GM23338 (cell line): Measurements from ENCODE around the gene BRDT. TPM values are rescaled to one million over a fixed set of nuclear protein-coding genes. Genes with fewer than 3 reads are reported as not detected.
A peak's percentile ranks its signal among the peaks of the same experiment; 100 is the strongest.

ENCODE experiments used
- ATAC-seq: fragments of 200-7000 bp; cut with Tn5 transposase; 3 replicates; pipeline ENCODE4 v1.9.1; 2020
- DNase-seq: peaks from one replicate; pipeline ENCODE4 v3.0.0-alpha.2; 2015; ENCODE audit warnings: low spot score
- H2AFZ ChIP-seq: fragments of 200-600 bp; sonication (generic); 2 replicates; pipeline ENCODE4 v1.8.0; 2016; ENCODE audit warnings: antibody characterized with exemption, mild to moderate bottlenecking, moderate library complexity
- H3F3A ChIP-seq: fragments of 200-600 bp; sonication (generic); replicated peaks from 2 replicates; pipeline ENCODE4 v1.8.0; 2017; ENCODE audit warnings: antibody characterized with exemption, mixed run types, low read depth
- H3K27ac ChIP-seq: fragments of 200-600 bp; sonication (generic); 2 replicates; pipeline ENCODE4 v1.6.1; 2016; ENCODE audit warnings: low read depth
- H3K27me3 ChIP-seq: fragments of 200-600 bp; sonication (generic); 2 replicates; pipeline ENCODE4 v1.8.0; 2016; ENCODE audit warnings: mild to moderate bottlenecking, mixed run types, moderate library complexity; ENCODE audit not compliant: insufficient read depth
- H3K36me3 ChIP-seq: fragments of 200-600 bp; sonication (generic); 2 replicates; pipeline ENCODE4 v1.8.0; 2016; ENCODE audit warnings: mild to moderate bottlenecking; ENCODE audit not compliant: insufficient read depth
- H3K4me1 ChIP-seq: fragments of 200-600 bp; sonication (generic); 2 replicates; pipeline ENCODE4 v1.8.0; 2016; ENCODE audit warnings: mild to moderate bottlenecking, moderate library complexity; ENCODE audit not compliant: insufficient read depth
- H3K4me2 ChIP-seq: fragments of 200-600 bp; sonication (generic); 2 replicates; pipeline ENCODE4 v1.7.1; 2017; ENCODE audit warnings: mixed run types
- H3K4me3 ChIP-seq: fragments of 200-600 bp; sonication (generic); 2 replicates; pipeline ENCODE4 v1.6.1; 2016; ENCODE audit warnings: mixed run types
- H3K79me2 ChIP-seq: fragments of 200-600 bp; sonication (generic); replicated peaks from 2 replicates; pipeline ENCODE4 v1.8.0; 2017; ENCODE audit warnings: mild to moderate bottlenecking; ENCODE audit not compliant: insufficient read depth
- H3K9me2 ChIP-seq: fragments of 200-600 bp; sonication (generic); 2 replicates; pipeline ENCODE4 v1.8.0; 2017; ENCODE audit not compliant: insufficient read depth
- H4K20me1 ChIP-seq: fragments of 200-600 bp; sonication (generic); replicated peaks from 2 replicates; pipeline ENCODE4 v1.8.0; 2017; ENCODE audit warnings: mild to moderate bottlenecking; ENCODE audit not compliant: insufficient read depth
- H3K27ac Mint-ChIP-seq: 2 replicates; pipeline ENCODE4 v1.8.0; 2020; ENCODE audit warnings: inconsistent platforms, mild to moderate bottlenecking, moderate library complexity, mixed read lengths
- H3K27me3 Mint-ChIP-seq: 3 replicates; pipeline ENCODE4 v1.8.0; 2022; ENCODE audit warnings: low read depth, mild to moderate bottlenecking, moderate library complexity, mixed read lengths, inconsistent platforms; ENCODE audit not compliant: insufficient read depth, poor library complexity
- H3K36me3 Mint-ChIP-seq: 3 replicates; pipeline ENCODE4 v1.8.0; 2021; ENCODE audit warnings: low read depth, mild to moderate bottlenecking, inconsistent platforms, moderate library complexity, mixed read lengths
- H3K4me1 Mint-ChIP-seq: 3 replicates; pipeline ENCODE4 v1.8.0; 2020; ENCODE audit warnings: mild to moderate bottlenecking, inconsistent platforms, mixed read lengths
- H3K4me3 Mint-ChIP-seq: 3 replicates; pipeline ENCODE4 v1.8.0; 2021; ENCODE audit warnings: moderate library complexity, mild to moderate bottlenecking, inconsistent platforms, mixed read lengths
- H3K9me3 Mint-ChIP-seq: 3 replicates; pipeline ENCODE4 v1.8.0; 2020; ENCODE audit warnings: moderate library complexity, mild to moderate bottlenecking, inconsistent platforms, mixed read lengths
- CREB1 ChIP-seq: fragments of 250-450 bp; sonication (Bioruptor Pico); IDR thresholded peaks from 2 replicates; pipeline ENCODE4 v1.5.0; 2020; ENCODE audit warnings: low read depth, mild to moderate bottlenecking, moderate library complexity
- NANOG ChIP-seq: IDR thresholded peaks from 2 replicates; pipeline ENCODE4 v1.6.1; 2016; ENCODE audit warnings: antibody characterized with exemption, borderline replicate concordance
- ZNF331 ChIP-seq: fragments of 250-450 bp; sonication (Bioruptor Pico); IDR thresholded peaks from 2 replicates; pipeline ENCODE4 v1.5.0; 2020; ENCODE audit warnings: low read depth, mild to moderate bottlenecking, moderate library complexity
- ZNF462 ChIP-seq: fragments of 250-450 bp; sonication (Bioruptor Pico); IDR thresholded peaks from 2 replicates; pipeline ENCODE4 v1.5.0; 2020; ENCODE audit warnings: mild to moderate bottlenecking, moderate library complexity
- polyA plus RNA-seq: library from polyadenylated mRNA; unstranded; fragments of >200 nt; fragmentation: Nextera tagmentation; extraction: Ambion mirVana; gene quantifications from 2 replicates; pipeline ENCODE4 v1.2.1, GENCODE V29; 2016
- total RNA-seq: library from RNA; depleted of rRNA; stranded (reverse); fragments of >200 nt; shearing (Covaris generic); gene quantifications from 2 replicates; pipeline ENCODE4 v1.2.3, GENCODE V29; 2014

BRDT gene
- total and polyA plus RNA-seq, 2 experiments from 2014 or later, result 0.58 to 0.80 TPM

- no peak overlapping the region for H3K27ac Mint-ChIP-seq
- ATAC-seq, result no peak
- H3K4me3 Mint-ChIP-seq, result no peak overlapping the region
- H4K20me1 ChIP-seq, result no peaks in the 10 kb centered on the region
- H3K36me3 Mint-ChIP-seq, result peaks cover 8% of the 10 kb centered on the region; the same call in 2 of the 3 replicates
- no peaks in the 10 kb centered on the region for H3K79me2 ChIP-seq
- no peaks in the 10 kb centered on the region for H3K9me2 ChIP-seq
- no peaks in the 10 kb centered on the region for H3K36me3 ChIP-seq
- peaks cover 8% of the 10 kb centered on the region for H3K9me3 Mint-ChIP-seq
- no peak overlapping the region for H3K4me3 ChIP-seq
- H3K27ac ChIP-seq, result no peak overlapping the region
- H3K4me1 ChIP-seq, result peaks cover 14% of the 10 kb centered on the region
- H2AFZ ChIP-seq, result peak overlapping the region; percentile 65; the same call in 1 of the 2 replicates
- H3K4me2 ChIP-seq, result no peak overlapping the region
- no peak for DNase-seq
- peaks cover 11% of the 10 kb centered on the region for H3K4me1 Mint-ChIP-seq
- H3K27me3 Mint-ChIP-seq, result peaks cover 16% of the 10 kb centered on the region
- H3F3A ChIP-seq, result no peaks in the 10 kb centered on the region
- TF ChIP-seq CREB1 (no peak), ZNF331 (CRISPR knock-in tag) (no peak)
- peaks cover 18% of the 10 kb centered on the region for H3K27me3 ChIP-seq
Measured at GRCh38 chr1:92031281-92032110, 82.3 kb downstream of the BRDT start.

GRCh38 chr1:92037400-92037799 lies 88.2 kb downstream of the BRDT start:
- no peaks in the 10 kb centered on the region for H4K20me1 ChIP-seq
- H3K4me2 ChIP-seq, result no peak overlapping the region
- DNase-seq, result peak; percentile 4
- ATAC-seq, result peak; percentile 29; the same call in 1 of the 3 replicates
- no peak overlapping the region for H3K27ac Mint-ChIP-seq
- H3K36me3 ChIP-seq, result no peaks in the 10 kb centered on the region
- H2AFZ ChIP-seq, result no peak overlapping the region
- H3K4me3 Mint-ChIP-seq, result no peak overlapping the region
- no peaks in the 10 kb centered on the region for H3K4me1 ChIP-seq
- H3K9me3 Mint-ChIP-seq, result no peaks in the 10 kb centered on the region
- no peaks in the 10 kb centered on the region for H3F3A ChIP-seq
- no peaks in the 10 kb centered on the region for H3K79me2 ChIP-seq
- H3K27me3 Mint-ChIP-seq, result no peaks in the 10 kb centered on the region
- no peak overlapping the region for H3K4me3 ChIP-seq
- H3K36me3 Mint-ChIP-seq, result no peaks in the 10 kb centered on the region
- no peaks in the 10 kb centered on the region for H3K9me2 ChIP-seq
- H3K27me3 ChIP-seq, result no peaks in the 10 kb centered on the region
- TF ChIP-seq NANOG, result no peak
- TF ChIP-seq ZNF462, result no peak
- no peak overlapping the region for H3K27ac ChIP-seq
- peaks cover 5% of the 10 kb centered on the region; the same call in 2 of the 3 replicates for H3K4me1 Mint-ChIP-seq
